Omental fat pad (tissue), 4 donors: Measurements from ENCODE around the gene ARHGAP26. TPM values are rescaled to one million over a fixed set of nuclear protein-coding genes. Genes with fewer than 3 reads are reported as not detected.
A peak's percentile ranks its signal among the peaks of the same experiment; 100 is the strongest.

ENCODE experiments used
- ATAC-seq: fragments of 150-250 bp; one replicate; pipeline ENCODE4 v1.9.1; 2016; ENCODE audit warnings: mild to moderate bottlenecking, moderate library complexity; ENCODE audit not compliant: low FRiP score
- DNase-seq: peaks from one replicate; pipeline ENCODE4 v3.0.0-alpha.2; 2019; ENCODE audit warnings: low spot score
- CTCF ChIP-seq, 3 donors: fragments of 450-650 bp; IDR thresholded peaks; one replicate each; pipeline ENCODE4 v1.5.1; 2016 to 2017; ENCODE audit warnings: antibody characterized with exemption in 3 of 3, mild to moderate bottlenecking in 3 of 3, moderate library complexity in 2 of 3
- total RNA-seq, 4 donors: library from RNA; depleted of rRNA; stranded (reverse); fragments of >200 nt; gene quantifications; one replicate each; pipeline ENCODE4 v1.1.0, GENCODE V29; 2016

ARHGAP26 gene
- total RNA-seq, 4 donors from 2014 or later, result 40.4 to 134 (median 63.6) TPM

GRCh38 chr5:143182106-143182505 is 411.9 kb downstream of the ARHGAP26 start:
- no peak for TF ChIP-seq CTCF (IDR thresholded peaks at IDR 0.05)
- no peak for ATAC-seq
- DNase-seq, result no peak

GRCh38 chr5:143182901-143183820 is 413.0 kb downstream of the ARHGAP26 start:
- TF ChIP-seq CTCF (IDR thresholded peaks at IDR 0.05), result no peak
- DNase-seq (no peak), ATAC-seq (peak; percentile 57)

GRCh38 chr5:143183989-143184388 is 413.8 kb downstream of the ARHGAP26 start:
- DNase-seq, result no peak
- no peak for ATAC-seq

GRCh38 chr5:143186623-143187022 is 416.4 kb downstream of the ARHGAP26 start:
- ATAC-seq (no peak), DNase-seq (no peak)
- no peak for TF ChIP-seq CTCF (IDR thresholded peaks at IDR 0.05)

More at GRCh38 chr5:143183989-143184388, 413.8 kb downstream of the ARHGAP26 start:
- TF ChIP-seq CTCF (IDR thresholded peaks at IDR 0.05), result no peak

GRCh38 chr5:143187495-143187894 is 417.3 kb downstream of the ARHGAP26 start:
- ATAC-seq (no peak), DNase-seq (no peak)
- no peak for TF ChIP-seq CTCF (IDR thresholded peaks at IDR 0.05)

- ATAC-seq, result no peak
- TF ChIP-seq CTCF (IDR thresholded peaks at IDR 0.05), result no peak
- no peak for DNase-seq
These were observed 417.9 kb downstream of the ARHGAP26 start for GRCh38 chr5:143188083-143188482.

GRCh38 chr5:143188692-143189091 is 418.5 kb downstream of the ARHGAP26 start:
- no peak for DNase-seq
- no peak for TF ChIP-seq CTCF (IDR thresholded peaks at IDR 0.05)
- no peak for ATAC-seq
